Measurements from ENCODE around the gene UBE2G2.

UBE2G2 gene

DNA sequence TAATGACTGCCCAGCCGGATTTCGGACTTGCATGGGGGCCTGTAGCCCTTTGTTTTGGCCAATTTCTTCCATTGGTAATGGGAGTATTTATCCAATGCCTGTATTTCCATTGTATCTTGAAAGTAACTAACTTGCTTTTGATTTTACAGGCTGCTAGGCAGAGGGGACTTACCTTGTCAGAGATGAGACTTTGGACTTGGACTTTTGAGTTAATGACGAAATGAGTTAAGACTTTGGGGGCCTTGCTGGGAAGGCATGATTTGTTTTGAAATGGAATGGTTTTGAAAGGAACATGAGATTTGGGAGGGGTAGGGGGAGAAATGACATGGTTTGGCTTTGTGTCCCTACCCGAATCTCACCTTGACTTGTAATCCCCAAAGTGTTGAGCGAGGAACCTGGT is 9.6 kb downstream of the UBE2G2 start:
- Mint-ChIP-seq H3K4me3 (no peak overlapping the region), H3K4me1 (ENCODE audit: low read depth) (peaks cover 60% of the 10 kb centered on the region), H3K36me3 (peaks cover 5% of the 10 kb centered on the region), H3K9me3 (ENCODE audit: low read depth) (no peaks in the 10 kb centered on the region), H3K27me3 (no peaks in the 10 kb centered on the region), H3K27ac (no peak overlapping the region)

DNA sequence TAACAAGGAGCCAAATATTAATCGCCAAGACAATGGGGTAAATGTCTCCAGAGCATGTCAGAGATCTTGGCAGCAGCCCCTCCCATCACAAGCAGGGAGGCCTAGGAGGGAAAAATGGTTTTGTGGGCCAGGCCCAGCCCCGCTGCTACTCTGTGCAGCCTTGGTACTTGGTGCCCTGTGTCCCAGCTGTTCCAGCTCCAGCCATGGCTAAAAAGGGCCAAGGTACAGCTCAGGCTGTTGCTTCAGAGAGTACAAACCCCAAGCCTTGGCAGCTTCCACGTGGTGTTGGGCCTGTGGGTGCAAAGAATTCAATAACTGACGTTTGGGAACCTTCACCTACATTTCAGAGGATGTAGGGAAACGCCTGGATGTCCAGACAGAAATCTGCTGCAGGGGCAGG is 10.4 kb downstream of the UBE2G2 start:
- no peaks in the 10 kb centered on the region for H3K9me3 Mint-ChIP-seq (ENCODE audit: low read depth)
- peaks cover 2% of the 10 kb centered on the region for H3K36me3 Mint-ChIP-seq
- H3K4me3 Mint-ChIP-seq, result no peak overlapping the region
- H3K27ac Mint-ChIP-seq, result no peak overlapping the region
- H3K27me3 Mint-ChIP-seq, result no peaks in the 10 kb centered on the region
- H3K4me1 Mint-ChIP-seq (ENCODE audit: low read depth), result peaks cover 56% of the 10 kb centered on the region

DNA sequence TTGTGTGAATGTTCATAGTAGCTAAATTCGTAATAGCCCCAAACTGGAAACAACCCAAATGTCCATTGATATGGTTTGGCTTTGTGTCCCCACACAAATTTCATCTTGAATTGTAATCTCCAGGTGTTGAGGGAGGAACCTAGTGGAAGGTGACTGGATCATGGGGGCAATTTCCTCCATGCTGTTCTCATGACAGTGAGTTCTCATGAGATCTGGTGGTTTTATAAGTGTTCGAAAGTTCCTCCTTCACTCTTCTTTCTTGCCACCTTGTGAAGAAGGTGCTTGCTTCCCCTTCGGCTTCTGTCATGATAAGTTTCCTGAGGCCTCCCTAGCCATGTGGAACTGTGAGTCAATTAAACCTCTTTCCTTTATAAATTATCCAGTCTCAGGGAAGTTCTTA is 11.3 kb downstream of the UBE2G2 start:
- no peak overlapping the region for H3K27ac Mint-ChIP-seq
- H3K27me3 Mint-ChIP-seq, result no peaks in the 10 kb centered on the region
- peaks cover 3% of the 10 kb centered on the region for H3K36me3 Mint-ChIP-seq
- no peak overlapping the region for H3K4me3 Mint-ChIP-seq
- no peaks in the 10 kb centered on the region for H3K9me3 Mint-ChIP-seq (ENCODE audit: low read depth)
- peaks cover 57% of the 10 kb centered on the region for H3K4me1 Mint-ChIP-seq (ENCODE audit: low read depth)

DNA sequence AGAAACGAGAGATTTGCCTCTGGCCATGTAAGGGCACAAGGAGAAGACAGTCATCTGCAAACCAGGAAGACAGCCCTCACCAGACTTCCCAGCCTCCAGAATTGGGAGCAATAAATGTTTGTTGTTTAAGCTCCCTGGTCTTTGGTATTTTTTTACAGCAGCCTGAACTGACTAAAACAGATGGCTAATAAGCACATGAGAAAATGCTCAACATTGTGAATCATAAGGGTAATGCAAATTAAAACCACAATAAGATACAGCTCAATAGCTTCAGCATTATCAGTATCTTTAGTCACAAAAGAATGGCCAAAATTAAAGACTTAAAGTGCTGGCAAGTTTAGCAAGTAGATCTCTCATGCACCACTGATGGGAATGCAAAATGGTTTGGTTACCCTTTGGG is 11.7 kb downstream of the UBE2G2 start:
- H3K4me1 Mint-ChIP-seq (ENCODE audit: low read depth), result peaks cover 58% of the 10 kb centered on the region

DNA sequence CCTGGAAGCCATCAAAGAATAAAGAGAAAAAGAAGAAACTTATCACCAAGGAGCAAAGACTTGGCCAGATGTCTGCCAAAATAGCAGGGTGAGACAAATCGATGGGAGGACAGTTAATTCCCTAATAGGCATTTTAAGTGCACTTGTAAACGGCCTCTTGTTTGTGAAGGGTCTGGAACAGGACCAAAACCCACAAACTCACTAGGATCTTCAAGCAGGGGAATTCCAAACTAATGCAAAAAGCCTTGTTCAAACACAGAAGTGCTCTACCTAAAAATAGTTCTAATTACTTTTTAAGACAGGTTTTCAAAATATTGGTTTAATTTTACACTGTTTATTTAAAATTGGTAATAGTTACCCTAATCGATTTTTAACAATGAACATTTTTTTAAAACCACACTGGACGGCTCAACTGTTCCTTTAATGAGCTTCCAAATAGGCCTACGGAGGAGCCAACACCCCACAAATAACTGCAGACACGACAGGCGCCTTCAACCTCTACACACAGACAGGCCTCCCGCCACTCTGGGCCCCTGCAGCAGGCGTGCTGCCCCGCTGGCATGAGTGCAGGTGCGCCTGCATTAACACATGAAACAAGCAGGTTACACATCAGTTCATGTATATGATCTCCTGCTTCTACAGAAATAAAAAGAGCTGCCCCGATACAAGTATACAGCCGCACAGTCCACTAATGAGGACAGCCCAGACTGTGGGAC is 15.8 kb downstream of the UBE2G2 start:
- no peaks in the 10 kb centered on the region for H3K27me3 Mint-ChIP-seq
- H3K27ac Mint-ChIP-seq, result no peak overlapping the region
- H3K36me3 Mint-ChIP-seq, result peaks cover 5% of the 10 kb centered on the region
- no peak overlapping the region for H3K4me3 Mint-ChIP-seq
- no peaks in the 10 kb centered on the region for H3K9me3 Mint-ChIP-seq (ENCODE audit: low read depth)
- H3K4me1 Mint-ChIP-seq (ENCODE audit: low read depth), result peaks cover 43% of the 10 kb centered on the region

More for the DNA sequence above, 11.7 kb downstream of the UBE2G2 start:
- peaks cover 5% of the 10 kb centered on the region for H3K36me3 Mint-ChIP-seq
- H3K27ac Mint-ChIP-seq, result no peak overlapping the region
- no peak overlapping the region for H3K4me3 Mint-ChIP-seq
- H3K27me3 Mint-ChIP-seq, result no peaks in the 10 kb centered on the region
- no peaks in the 10 kb centered on the region for H3K9me3 Mint-ChIP-seq (ENCODE audit: low read depth)

DNA sequence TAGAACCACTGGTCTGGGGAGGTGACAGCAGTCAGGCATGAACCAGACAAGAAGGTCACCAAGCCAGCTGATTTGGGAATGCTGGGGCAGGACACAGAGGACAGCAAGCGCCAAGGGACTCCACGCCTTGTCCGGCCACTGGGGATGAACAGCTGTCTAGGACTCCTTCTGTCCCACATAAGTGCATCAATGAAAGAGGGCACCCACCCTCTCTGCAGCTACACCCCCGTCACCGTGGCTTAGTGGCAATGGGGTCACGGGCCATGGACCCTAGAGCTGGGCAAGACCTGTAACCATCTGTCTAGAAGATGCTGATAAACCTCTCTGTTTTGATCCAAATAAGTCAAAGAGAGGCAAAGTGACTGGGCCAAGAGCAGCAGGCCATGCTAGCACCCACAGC is 16.8 kb downstream of the UBE2G2 start:
- no peaks in the 10 kb centered on the region for H3K27me3 Mint-ChIP-seq
- H3K9me3 Mint-ChIP-seq (ENCODE audit: low read depth), result no peaks in the 10 kb centered on the region
- H3K4me3 Mint-ChIP-seq, result no peak overlapping the region
- H3K36me3 Mint-ChIP-seq, result peaks cover 3% of the 10 kb centered on the region
- peaks cover 43% of the 10 kb centered on the region for H3K4me1 Mint-ChIP-seq (ENCODE audit: low read depth)
- H3K27ac Mint-ChIP-seq, result no peak overlapping the region

DNA sequence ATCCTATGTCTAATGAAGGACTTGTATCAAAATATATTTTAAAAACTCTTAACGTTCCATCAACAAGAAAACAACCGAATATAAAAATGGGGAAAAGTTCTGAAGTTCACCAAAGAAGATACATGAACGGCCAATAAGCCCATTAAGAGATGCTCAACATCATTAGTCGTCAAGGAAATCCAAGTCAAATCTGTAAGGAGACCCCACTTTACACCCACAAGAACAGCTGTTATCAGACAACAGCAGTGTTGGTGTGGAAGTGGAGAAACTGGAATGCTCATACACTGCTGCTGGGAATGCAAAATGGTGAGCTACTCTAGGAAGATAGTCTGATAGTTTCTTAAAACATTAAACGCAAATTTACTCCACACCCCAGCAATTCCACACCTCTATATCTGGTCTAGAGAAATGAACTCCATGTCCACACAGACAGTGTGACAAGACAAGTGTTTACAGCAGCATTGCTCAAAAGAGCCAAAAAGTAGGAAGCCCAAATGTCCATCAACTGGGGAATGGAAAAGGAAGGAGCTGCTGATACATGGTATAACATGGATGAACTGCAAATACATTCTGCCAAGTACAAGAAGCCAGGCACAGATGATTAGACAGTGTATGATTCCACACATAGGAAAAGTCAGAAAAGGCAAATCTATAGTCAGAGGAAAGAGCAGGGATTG is 18.5 kb downstream of the UBE2G2 start:
- Mint-ChIP-seq H3K4me1 (ENCODE audit: low read depth) (peaks cover 44% of the 10 kb centered on the region), H3K36me3 (peaks cover 7% of the 10 kb centered on the region), H3K27me3 (no peaks in the 10 kb centered on the region), H3K27ac (no peak overlapping the region), H3K9me3 (ENCODE audit: low read depth) (no peaks in the 10 kb centered on the region), H3K4me3 (no peak overlapping the region)

DNA sequence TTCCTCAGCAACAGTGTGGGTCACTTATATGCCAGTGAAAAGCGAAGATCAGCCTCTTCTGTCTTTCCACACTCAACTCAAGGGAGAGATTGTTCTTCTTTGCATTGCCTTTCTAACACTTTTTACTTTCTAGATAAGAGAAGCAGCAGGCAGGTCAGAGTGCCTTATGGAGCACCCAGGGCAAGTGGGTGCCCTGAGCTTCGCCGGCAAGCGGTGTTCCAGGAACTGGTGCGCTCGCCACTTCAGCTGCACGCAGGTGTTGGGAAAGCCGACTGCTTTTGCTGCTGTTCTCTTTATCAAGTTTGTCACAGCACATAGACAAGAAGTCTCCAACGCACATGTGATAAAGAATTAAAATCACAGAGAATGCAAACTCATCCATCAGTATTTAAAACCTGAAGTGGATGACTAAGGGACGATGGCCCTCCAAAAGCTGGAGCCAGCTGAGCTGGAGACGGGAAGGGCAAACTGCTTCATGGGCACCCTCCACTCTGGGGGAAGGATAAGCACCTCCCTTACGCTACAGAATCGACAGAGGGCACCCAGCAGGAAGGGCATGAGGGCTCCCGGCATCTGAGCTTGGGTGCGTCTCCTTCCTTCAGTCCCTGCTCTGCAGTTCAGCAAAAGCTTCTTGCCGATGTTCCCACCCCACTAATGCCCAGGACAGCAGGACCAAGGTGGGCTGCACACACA is 20.7 kb downstream of the UBE2G2 start:
- Mint-ChIP-seq H3K27ac (no peak overlapping the region), H3K36me3 (peaks cover 8% of the 10 kb centered on the region), H3K4me3 (no peak overlapping the region), H3K4me1 (ENCODE audit: low read depth) (peaks cover 38% of the 10 kb centered on the region), H3K9me3 (ENCODE audit: low read depth) (no peaks in the 10 kb centered on the region), H3K27me3 (no peaks in the 10 kb centered on the region)

DNA sequence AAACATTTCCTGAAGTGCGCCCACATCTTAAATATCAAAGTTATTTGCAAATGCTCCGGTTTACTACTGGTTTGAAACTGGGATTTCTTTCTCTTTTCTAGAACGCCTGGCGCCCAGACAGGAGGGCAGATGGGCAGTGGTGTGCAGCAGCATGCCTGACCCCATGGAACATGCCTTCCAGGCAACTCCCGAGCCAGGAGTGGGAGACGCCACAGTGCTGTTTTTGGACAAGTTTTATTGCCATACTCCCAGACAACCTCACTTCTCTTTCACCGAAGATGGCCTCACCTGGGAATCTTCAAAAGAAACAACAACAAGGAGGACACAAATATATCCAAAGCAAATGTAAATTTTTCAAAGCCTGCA is 21.5 kb downstream of the UBE2G2 start:
- H3K27me3 Mint-ChIP-seq, result no peaks in the 10 kb centered on the region
- peak overlapping the region; percentile 29 for H3K27ac Mint-ChIP-seq
- H3K36me3 Mint-ChIP-seq, result peaks cover 5% of the 10 kb centered on the region
- H3K4me3 Mint-ChIP-seq, result no peak overlapping the region
- H3K4me1 Mint-ChIP-seq (ENCODE audit: low read depth), result peaks cover 32% of the 10 kb centered on the region
- H3K9me3 Mint-ChIP-seq (ENCODE audit: low read depth), result no peaks in the 10 kb centered on the region

DNA sequence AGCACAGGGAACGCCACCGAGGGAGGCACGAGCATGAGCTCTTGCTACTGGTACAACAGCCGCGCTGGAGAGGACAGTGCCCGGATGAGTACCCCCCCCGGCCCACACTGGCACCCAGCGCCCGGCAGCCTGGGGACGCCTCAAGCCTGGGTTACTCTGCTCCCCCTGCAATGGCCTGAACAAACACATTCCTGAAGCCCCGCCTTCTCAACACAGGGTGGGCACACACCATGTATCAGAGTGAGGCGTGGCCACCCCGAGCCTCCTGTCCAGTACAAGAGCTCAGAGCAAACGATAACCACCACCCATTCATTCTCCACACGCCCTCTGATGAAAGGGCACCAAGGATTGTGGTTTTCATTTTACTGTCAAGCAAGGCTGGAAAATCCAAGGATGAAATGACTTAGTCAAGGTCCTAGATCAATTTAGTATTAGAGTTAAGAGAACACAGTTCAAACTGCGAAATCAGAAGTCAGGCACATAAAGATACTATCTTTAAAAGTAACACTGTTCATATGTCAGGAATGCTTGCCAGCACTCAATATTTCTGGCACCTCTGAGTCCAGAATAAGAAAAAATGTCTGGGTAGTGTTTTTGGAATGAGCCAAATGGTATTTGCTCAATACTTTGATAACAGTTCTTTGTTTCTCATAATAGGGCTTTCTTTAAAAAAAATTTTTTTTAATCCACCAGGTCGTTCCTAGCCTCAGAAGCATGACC is 22.0 kb downstream of the UBE2G2 start:
- H3K9me3 Mint-ChIP-seq (ENCODE audit: low read depth), result no peaks in the 10 kb centered on the region
- no peak overlapping the region for H3K4me3 Mint-ChIP-seq
- no peaks in the 10 kb centered on the region for H3K27me3 Mint-ChIP-seq
- H3K27ac Mint-ChIP-seq, result no peak overlapping the region
- H3K36me3 Mint-ChIP-seq, result peaks cover 8% of the 10 kb centered on the region
- peaks cover 32% of the 10 kb centered on the region for H3K4me1 Mint-ChIP-seq (ENCODE audit: low read depth)

DNA sequence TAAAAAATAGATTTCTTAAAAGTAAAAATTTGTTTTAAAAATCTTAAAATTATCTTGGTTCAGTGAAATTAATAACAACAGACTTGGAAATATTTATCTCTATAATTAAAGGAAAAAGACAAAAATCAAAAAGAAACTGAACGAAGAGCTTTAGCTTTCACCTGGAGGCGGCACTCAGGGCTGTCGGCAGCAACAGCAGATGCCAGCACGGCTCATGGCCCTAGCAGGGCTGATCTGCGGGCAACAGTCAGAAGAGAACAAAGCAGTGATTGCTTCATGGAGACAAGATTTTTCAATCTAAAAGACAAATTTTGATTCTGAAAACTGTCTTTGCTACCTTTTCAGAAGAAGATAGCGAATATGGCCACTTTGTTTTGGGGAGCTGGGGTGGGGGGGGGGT is 22.6 kb downstream of the UBE2G2 start:
- H3K27ac Mint-ChIP-seq, result no peak overlapping the region
- no peak overlapping the region for H3K4me3 Mint-ChIP-seq
- H3K4me1 Mint-ChIP-seq (ENCODE audit: low read depth), result peaks cover 32% of the 10 kb centered on the region
- no peaks in the 10 kb centered on the region for H3K9me3 Mint-ChIP-seq (ENCODE audit: low read depth)
- peaks cover 10% of the 10 kb centered on the region for H3K36me3 Mint-ChIP-seq
- no peaks in the 10 kb centered on the region for H3K27me3 Mint-ChIP-seq

DNA sequence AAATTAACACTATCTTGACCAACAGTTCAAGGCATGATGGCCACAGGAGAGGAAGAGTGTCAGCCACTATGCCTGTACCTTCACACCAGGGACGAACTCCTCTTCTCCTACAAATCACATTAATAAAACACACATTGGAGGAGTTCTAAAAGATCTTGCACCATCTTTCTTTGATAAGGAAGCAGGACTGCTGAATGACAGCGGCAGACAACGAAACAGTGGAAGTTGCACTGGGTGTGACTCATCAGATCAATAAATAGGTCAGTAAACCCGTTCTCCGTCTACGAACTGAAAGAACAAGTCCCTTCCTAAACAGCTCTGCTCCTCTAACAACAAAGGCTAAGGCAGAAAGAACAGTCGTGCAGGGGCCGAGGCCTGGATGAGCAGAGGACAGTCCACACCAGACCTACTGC is 23.1 kb downstream of the UBE2G2 start:
- H3K4me1 Mint-ChIP-seq (ENCODE audit: low read depth), result peaks cover 31% of the 10 kb centered on the region
- H3K27me3 Mint-ChIP-seq, result no peaks in the 10 kb centered on the region
- H3K4me3 Mint-ChIP-seq, result no peak overlapping the region
- H3K36me3 Mint-ChIP-seq, result peaks cover 10% of the 10 kb centered on the region
- H3K9me3 Mint-ChIP-seq (ENCODE audit: low read depth), result no peaks in the 10 kb centered on the region
- H3K27ac Mint-ChIP-seq, result no peak overlapping the region

DNA sequence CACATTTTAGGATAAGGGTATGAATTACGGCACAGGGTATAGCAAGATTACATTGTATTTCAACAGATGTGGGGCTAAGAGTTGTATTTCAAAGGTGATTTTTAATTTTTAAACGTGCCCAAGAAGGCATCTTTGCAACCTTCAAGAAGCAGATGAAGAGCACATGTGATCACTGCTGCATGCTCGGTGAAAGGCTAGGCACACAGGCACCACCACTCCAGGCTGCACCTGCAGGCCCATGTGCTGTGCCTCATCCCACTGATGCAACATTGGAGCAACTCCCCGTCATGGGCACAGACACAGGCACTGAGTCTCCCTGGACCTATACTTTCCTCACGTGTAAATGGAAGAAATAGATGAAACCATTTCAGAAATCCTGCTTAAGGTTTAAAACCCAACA is 23.5 kb downstream of the UBE2G2 start:
- no peak overlapping the region for H3K27ac Mint-ChIP-seq
- no peaks in the 10 kb centered on the region for H3K27me3 Mint-ChIP-seq
- H3K36me3 Mint-ChIP-seq, result peaks cover 10% of the 10 kb centered on the region
- H3K4me1 Mint-ChIP-seq (ENCODE audit: low read depth), result peaks cover 28% of the 10 kb centered on the region
- no peak overlapping the region for H3K4me3 Mint-ChIP-seq
- H3K9me3 Mint-ChIP-seq (ENCODE audit: low read depth), result no peaks in the 10 kb centered on the region

DNA sequence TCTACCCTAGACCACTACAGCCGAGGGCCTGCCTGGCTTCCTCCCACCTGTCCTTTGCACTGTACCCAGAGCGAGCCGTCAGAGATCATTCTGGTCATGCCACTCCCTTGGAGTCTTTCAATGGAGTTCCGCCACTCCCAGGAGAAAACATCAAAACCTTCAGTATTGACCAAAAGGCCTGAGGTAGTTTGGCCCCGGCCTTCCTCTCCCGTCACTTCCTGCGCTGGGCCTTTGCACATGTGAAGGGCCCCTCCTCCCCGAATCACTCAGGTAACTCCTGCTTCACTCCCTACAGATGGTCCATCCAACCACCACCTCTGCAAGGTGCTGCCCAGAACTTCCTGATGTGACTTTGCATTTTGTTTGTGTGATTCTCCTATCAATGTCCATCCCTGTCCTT is 26.6 kb downstream of the UBE2G2 start:
- Mint-ChIP-seq H3K9me3 (ENCODE audit: low read depth) (no peaks in the 10 kb centered on the region), H3K36me3 (peaks cover 10% of the 10 kb centered on the region), H3K4me1 (ENCODE audit: low read depth) (peaks cover 11% of the 10 kb centered on the region), H3K27ac (no peak overlapping the region), H3K27me3 (no peaks in the 10 kb centered on the region), H3K4me3 (no peak overlapping the region)

Data from activated naive CD8-positive, alpha-beta T cell (primary cell).